Activated CD8-positive, alpha-beta memory T cell treated with anti-CD3 and anti-CD28 coated beads, Interleukin-2, amount 50 U/mL, for 4 hours (primary cell): ENCODE results near the gene SFI1.
"Not testable (repeated sequence)": the region's sequence is repeated elsewhere in the genome, so short reads cannot be mapped to it uniquely, and the experiment has no call there.

ENCODE experiments used
- DNase-seq: peaks from one replicate; pipeline ENCODE4 v3.0.0-alpha.2; 2020

Gene SFI1, protein sequence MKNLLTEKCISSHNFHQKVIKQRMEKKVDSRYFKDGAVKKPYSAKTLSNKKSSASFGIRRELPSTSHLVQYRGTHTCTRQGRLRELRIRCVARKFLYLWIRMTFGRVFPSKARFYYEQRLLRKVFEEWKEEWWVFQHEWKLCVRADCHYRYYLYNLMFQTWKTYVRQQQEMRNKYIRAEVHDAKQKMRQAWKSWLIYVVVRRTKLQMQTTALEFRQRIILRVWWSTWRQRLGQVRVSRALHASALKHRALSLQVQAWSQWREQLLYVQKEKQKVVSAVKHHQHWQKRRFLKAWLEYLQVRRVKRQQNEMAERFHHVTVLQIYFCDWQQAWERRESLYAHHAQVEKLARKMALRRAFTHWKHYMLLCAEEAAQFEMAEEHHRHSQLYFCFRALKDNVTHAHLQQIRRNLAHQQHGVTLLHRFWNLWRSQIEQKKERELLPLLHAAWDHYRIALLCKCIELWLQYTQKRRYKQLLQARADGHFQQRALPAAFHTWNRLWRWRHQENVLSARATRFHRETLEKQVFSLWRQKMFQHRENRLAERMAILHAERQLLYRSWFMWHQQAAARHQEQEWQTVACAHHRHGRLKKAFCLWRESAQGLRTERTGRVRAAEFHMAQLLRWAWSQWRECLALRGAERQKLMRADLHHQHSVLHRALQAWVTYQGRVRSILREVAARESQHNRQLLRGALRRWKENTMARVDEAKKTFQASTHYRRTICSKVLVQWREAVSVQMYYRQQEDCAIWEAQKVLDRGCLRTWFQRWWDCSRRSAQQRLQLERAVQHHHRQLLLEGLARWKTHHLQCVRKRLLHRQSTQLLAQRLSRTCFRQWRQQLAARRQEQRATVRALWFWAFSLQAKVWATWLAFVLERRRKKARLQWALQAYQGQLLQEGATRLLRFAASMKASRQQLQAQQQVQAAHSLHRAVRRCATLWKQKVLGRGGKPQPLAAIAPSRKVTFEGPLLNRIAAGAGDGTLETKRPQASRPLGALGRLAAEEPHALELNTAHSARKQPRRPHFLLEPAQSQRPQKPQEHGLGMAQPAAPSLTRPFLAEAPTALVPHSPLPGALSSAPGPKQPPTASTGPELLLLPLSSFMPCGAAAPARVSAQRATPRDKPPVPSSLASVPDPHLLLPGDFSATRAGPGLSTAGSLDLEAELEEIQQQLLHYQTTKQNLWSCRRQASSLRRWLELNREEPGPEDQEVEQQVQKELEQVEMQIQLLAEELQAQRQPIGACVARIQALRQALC

DNA sequence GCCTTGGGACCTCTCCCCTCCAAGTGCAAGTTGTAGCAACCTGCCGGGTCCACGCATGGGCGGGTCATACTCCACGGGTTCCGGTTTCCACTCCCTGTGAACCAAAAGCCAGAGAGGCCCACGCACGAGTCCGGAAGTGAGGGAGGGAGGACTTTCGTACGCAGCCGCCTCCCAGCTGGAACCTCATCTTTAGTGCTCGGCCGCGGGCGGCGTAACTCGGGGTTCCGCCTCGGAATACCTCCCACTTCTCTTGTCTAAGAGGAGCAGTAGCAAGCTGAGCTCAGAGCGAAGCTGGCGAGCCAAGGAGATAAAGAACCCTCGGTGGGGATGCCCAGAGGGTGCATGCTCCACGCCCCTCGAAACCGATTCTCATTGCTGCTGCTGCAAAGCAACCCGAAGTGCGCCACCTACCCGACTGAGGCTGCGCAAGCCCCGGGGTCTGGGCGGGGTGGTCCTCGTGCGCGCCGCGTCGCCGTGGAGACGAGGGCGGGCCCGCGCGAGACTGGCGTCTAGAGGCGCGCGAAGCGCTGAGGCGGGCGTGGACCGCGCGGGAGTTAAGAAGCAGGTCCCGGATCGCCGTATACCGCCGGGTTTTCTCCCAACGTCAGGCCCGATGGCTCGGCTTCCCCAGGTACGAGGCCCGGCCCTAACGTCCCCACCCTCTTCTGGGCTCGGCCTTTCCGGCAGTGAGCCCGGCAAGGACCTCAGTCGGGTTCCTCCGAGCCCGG is at the start of gene SFI1:
Gene SFI1, plus strand, starts transcription at position 530 of the 728 bp plus-strand sequence. CDS start 11,749 bp downstream, outside the sequence.
- peak; percentile 95 for DNase-seq

DNA sequence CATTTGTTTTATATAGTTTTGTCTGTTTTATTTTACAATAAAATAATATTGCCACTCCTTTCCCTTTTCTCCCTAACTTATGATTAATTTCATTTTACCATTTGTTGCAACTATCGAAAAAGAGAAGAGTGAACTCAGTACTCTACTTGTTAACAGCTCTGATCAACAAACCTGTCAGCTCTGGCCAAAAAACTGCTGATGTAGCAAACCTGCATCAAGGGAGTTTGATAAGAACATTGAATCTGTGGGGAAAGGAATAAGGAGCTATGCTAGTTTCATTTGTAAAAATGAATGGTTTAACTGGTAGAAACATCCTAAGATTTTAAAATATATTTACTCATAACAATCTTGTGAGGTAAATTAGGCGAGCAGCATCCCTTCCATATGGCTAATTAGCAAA is 49.6 kb upstream of the SFI1 start:
- DNase-seq: no peak

DNA sequence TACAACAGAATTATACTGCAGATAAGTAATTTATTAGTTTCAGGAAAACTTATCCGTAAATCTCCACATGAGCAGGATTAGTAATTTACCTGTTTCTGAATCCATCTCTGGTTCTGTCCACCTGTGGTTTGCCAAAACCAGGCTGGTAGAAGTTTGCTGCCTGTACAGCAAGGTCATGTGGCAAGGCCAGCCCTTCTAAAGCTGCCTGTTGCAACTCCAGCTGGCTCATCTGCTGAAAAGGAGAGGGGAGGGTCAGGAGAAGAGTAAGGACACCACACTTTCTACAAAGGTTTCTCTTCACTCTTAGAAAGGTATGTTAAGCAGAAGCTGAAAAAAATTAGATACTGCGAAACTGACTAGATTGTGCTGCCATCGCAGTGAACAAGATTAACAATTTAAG is 49.0 kb upstream of the SFI1 start:
- DNase-seq: no peak

DNA sequence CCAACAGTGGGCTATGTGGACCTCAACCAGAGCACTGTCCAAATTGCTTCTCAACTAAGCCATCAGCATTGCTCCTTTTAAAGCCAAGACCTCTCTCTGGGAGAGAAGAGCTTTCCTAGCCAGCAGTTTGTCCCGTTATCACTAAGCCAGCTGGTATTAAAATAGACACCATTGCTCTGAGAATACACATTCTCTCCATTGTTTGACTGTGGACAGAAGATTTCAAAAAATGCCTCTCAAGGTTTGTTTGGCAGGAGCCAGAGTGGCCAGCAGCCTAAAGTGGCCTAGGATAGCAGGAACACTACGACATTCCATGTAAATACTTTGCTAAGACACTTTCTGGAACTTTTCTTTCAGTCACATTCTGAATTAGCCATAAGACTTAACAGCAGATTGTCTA is 48.0 kb upstream of the SFI1 start:
- DNase-seq: no peak

DNA sequence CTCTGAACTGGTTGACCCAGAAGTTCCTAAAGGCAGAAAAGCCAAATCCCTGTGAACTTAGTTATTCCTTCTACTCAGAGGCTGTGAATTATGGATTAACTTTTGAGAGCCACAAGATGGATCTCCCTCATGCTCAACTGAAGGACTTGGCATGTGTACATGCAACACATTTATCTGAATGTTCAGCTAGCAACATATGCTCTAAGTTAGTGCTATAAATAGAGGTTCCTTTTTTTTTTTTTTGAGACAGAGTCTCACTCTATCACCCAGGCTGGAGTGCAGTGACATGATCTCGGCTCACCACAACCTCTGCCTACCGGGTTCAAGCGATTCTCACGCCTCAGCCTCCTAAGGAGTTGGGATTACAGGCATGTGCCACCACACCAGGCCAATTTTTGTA is 46.8 kb upstream of the SFI1 start:
- DNase-seq: no peak

DNA sequence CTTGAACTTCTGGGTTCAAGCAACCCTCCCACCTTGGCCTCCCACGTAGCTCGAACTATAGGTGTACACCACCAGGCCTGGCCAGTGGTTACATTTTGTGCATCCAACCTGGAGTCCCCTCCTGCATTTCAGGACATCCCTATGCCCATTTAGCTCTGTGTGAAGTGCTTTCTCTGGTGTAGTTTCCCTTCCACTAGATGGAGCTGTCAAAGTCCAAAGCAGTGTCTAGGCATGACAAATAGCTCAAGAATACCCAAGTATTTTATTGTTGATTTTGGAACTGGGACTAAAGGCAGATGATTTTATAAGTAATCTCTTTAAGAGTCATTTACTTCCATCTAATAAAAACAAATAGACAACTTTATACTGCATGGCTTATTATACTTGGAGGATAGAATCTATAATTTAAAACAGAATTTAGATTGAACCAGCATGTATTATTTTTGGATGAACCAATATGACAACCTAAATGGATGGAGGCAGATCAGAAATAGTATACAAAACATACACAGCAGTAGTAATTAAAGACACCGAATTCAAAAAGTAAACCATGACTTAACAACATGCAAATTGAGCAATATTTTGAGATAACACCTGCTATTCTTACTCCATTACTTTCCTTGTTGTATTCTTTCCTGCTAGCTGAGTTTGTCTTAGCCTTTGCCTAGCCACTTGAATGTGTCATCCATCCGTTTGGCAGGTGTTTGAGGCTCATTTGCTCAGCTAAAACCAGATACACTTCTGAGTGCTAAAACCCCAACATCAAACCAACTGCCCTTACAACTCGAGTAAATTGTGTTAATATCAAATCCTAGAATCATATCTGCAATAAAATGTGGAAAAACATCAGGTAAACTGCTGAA is 44.4 kb upstream of the SFI1 start:
- DNase-seq: no peak

DNA sequence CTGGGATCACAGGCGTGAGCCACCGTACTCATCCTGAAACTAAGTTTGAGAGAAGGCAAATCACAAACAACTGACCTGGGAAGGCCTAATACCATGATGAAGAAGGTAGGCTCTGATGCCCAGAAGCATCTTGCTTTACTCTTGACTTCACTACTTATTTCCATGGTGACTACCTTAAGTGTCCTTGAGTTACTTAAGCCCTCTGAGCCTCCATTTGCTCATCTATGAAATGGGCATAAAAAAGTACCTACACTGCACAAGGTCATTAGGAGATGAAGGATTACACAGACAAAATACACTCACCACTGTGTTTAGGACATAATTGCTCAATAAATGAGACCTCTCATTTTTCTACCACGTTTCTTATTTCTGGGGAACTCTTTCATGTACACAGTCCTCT is 34.6 kb upstream of the SFI1 start:
- no peak for DNase-seq

DNA sequence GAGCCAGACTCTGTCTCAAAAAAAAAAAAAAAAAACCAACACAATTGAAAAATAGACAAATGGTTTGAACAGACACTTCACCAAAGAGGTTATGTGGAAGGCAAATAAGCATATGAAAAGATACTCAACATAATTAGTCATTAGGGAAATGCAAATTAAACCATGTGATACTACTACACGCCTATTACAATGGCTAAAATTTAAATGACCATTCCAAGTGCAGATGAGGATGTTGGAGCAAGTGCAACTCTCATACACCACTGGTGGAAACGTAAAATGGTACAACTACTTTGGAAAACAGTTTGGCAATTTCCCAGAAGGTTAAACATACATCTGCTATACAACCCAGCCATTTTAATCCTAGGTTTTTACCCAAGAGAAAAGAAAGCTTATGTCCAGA is 31.0 kb upstream of the SFI1 start:
- no peak for DNase-seq

DNA sequence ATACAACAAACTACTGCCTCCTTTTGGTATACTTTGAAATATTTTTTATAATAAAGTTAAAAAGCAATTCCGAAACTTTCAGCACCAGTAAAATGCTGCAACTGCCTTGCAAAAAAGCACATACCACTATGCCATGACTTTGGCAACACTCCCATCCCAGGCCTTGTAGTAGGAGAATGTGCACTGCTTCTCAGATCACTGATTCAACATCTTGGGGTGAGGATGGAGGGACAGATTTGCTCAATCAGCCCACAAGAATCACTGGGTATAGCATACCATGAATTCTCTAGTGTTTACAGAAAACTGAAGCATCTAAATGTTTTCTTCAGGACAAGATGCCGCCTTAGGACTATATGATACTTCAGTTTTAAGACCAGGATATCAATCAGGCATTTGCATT is 21.6 kb upstream of the SFI1 start:
- DNase-seq: no peak

DNA sequence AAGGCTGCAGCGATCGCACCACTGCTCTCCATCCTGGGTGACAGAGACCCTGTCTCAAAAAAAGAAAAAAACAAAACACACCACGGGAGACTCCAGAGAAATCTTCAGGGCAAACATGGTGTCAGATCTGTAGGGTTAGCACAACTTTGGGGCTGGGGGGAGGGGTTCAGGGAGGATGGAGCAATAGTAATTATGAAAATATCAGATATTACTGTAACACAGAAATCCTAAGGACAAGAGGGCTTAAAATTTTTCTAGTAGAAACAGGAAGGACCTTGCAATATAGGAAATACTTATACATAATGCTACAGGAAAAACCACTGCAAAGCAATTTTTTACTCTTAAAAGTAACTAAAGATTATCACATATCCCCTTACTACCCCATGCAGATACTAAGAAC is 20.5 kb upstream of the SFI1 start:
- no peak for DNase-seq

DNA sequence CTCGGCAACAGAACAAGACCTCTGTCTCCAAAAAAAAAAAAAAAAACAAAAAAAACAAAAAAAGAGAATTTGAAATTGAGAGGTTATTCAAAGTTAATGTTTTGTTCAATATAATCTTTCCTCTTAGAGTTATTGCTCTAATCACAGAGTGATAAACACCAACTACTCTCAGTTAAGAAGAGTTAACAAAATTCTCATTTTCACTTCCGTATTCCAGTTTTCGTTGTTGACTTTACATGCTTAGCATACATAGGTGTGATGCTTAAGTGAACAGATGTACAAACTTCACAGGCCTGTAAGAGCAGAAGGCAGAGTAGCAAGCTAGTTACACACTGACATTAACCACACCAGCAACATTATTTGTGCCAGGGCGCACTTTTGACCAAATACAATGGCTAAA is 19.0 kb upstream of the SFI1 start:
- DNase-seq: no peak

DNA sequence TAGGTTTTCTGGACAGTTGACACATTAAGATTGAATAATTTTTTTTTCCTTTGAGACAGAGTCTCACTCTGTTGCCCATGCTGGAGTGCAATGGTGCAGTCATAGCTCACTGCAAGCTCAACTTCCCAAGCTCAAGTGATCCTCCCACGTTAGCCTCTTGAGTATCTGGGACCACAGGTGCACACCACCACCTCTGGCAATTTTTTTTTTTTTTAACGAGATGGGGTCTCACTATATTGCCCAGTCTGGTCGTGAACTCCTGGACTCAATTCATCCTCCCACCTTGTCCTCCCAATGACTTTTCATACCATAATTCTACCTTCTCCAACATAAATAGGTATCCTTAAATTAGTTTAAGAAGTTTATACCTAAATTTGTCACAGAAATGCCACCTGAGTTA is 15.2 kb upstream of the SFI1 start:
- DNase-seq: no peak

DNA sequence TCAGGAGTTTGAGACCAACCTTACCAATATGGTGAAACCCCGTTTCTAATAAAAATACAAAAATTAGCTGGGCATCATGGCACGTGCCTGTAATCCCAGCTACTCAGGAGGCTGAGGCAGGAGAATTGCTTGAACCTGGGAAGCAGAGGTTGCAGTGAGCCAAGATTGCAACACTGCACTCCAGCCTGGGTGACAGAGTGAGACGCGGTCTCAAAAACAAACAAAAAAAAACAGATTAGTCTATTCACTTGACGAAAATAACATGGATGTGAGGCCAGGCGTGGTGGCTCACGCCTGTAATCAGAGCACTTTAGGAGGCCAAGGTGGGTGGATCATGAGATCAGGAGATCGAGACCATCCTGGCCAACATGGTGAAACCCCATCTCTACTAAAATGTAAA is 13.9 kb upstream of the SFI1 start:
- not testable (repeated sequence) for DNase-seq

DNA sequence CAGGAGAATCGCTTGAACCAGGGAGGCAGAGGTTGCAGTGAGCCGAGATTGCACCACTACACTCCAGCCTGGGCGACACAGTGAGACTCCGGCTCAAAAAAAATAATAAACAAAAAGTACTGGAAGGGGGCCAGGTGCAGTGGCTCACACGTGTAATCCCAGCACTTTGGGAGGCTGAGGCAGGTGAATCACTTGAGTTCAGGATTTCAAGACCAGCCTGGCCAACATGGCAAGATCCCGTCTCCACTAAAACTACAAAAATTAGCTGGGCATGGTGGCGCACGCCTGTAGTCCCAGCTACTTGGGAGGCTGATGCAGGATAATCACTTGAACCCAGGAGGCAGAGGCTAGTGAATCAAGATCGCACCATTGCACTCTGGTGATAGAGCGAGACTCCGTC is 10.0 kb upstream of the SFI1 start:
- DNase-seq: not testable (repeated sequence)

DNA sequence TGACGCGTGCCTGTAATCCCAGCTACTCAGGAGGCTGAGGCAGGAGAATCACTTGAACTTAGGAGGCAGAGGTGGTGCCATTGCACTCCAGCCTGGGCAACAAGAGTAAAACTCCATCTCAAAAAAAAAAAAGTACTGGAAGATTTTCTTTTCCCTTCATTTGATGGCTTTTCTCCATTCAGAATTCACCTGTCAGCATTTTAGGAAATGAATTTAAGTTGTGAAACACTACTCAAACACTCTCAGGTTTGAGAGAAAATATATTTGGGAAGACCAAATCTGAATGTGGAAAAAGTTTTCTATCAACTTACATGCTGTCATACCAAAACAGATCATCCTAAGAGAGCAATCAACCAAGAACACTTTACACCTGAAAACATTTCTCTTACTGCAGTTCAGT is 9.4 kb upstream of the SFI1 start:
- no peak for DNase-seq

DNA sequence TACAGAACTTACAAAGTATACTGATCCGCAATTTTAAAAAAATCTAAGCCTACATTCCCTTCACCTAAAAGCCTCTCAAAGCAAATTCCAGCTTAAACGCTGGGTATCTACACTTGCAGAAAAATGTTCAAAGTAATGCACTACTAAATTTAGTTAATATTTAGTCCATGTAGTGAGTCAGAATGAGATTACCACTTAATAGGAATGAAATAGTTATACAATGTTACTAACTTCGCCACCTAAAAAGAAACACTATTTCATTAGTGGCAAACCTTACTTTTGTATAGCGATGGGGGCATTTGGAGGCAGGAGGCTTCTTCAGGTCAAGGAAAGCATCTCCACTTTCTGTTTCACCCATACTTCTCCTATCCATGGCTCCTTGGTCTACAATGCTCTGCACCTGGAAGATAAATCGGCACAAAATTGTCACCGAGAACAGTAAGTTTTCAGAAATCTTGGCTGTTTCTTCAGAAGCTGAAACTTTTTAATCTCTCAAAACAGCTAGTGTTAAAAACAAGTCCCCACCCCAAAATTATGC is 7.9 kb upstream of the SFI1 start:
- no peak for DNase-seq

DNA sequence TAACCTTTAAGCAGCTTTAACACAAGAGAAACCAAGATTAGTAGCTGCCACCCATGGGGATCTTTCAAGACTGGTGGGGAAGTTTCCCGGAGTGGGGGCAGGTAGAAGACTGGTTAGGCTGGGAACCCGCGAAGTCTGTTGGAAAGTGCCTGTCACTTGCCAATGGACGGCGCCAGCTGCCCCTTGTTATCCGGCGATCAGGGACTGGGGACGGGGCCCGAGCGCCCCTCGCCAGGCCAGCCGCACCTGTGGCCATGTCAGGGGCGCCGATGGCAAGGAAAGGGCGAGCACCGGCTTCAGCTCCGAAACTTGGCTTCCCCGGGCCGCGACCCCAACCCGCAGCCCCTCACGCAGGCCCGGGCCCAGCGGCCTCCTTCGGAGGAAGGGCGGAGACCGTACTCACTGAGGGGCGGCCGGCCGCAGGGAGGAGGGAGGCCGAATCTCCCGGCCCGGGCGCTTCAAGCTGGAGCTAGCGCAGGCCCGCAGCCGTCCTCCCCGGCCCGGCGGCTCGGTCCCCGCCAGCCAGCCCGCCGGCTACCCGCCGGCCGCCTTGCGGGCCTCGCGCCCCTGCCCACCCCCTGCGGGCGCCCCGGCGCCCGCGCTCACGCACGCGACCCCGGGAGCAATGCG is 7.2 kb upstream of the SFI1 start:
- peak; percentile 38 for DNase-seq

DNA sequence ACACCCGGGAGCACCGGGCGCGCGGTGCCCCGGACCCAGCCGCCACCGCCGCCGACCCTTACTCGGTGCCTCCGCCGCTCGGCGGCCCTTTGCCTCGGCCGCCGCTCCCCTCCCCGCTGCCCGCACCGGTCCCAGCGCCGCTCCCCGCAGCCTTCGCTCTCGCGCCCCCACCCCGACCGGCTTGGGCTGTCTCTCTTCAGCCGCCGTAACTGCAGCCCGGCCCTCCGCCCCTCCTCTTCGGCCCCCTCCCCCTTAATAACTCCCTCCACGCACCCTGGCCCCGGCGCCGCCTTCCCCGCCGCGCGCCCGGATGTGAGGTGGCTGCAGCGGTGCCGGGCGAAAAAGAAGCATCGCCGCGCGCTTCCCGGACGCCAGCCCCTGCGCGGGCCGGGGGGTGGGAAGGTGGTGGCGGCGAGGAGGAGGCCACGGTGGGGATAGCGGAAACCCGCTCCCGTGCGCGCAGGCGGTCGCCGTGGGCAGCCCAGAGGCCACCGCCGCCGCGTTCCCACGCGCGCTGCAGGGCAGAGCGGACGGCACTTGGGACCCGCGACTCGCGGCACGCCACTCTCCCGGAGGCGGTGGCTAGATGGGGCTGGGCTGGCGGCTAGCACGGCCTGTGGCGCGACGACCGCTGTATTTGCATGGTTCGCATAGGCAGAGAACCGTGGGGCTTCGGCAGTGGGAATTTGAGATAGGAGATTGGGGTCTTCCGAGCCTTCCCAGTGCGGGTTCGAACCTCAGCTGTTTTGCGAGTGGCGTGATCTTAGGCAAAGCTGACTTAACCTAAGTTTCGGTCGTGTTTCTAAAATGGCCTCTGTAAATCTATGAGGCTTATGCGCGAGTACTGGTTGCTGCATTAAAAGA is 6.5 kb upstream of the SFI1 start, which contains the start of gene EIF4ENIF1:
Gene EIF4ENIF1, minus strand, starts transcription at position 211 of the 864 bp plus-strand sequence. CDS start 1,124 bp downstream, outside the sequence.
- peak; percentile 84 for DNase-seq

DNA sequence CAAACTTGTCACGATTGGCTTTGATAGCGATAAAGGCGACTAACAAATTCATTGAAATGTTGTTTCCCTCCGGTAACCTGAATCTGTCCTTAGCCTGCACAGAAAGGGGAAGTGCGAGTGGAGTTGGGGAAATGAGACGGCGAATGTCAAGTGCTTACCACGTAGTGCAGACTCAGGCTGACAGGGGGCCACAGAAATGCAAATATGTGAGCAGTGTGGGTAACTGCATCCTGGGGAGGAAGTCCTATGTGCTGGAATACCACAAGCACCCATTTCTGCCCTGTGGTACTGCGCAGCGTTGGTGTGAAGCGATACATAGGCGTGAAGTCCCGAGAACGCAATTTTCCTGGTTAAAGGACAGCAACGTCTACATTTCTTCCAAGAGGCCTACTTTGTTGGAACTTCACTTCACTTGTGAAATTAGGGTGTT is 5.8 kb upstream of the SFI1 start:
- peak; percentile 43 for DNase-seq
